NCI-H524 treated with DMSO at 0.1 percent for 48 hours (cell line): Measurements from ENCODE around the gene SRPRB.

Source experiments
- DNase-seq: peaks from one replicate; lab custom pipeline; 2025; lab: John Stamatoyannopoulos, UW

The SRPRB gene

GRCh38 chr3:133866141-133866540 lies 60.5 kb downstream of the SRPRB start:
- DNase-seq = no peak

- no peak for DNase-seq
These were observed 62.6 kb downstream of the SRPRB start for GRCh38 chr3:133868186-133868585.

- no peak for DNase-seq
These were observed 63.3 kb downstream of the SRPRB start for GRCh38 chr3:133868758-133869475.

- no peak for DNase-seq
These were observed 64.0 kb downstream of the SRPRB start for GRCh38 chr3:133869586-133869985.

GRCh38 chr3:133870822-133871221 lies 65.2 kb downstream of the SRPRB start:
- DNase-seq = no peak
